Stimulated activated CD4-positive, alpha-beta T cell treated with anti-CD3 and anti-CD28 coated beads, Interleukin-2, amount 100 ng/mL, for 24 hours (primary cell): Measurements from ENCODE around the gene CPED1.
"Not testable (repeated sequence)": the region's sequence is repeated elsewhere in the genome, so short reads cannot be mapped to it uniquely, and the experiment has no call there.

Experiments used
- DNase-seq, 2 donors: peaks; one replicate each; pipeline ENCODE4 v3.0.0-alpha.2; 2020

The CPED1 gene

DNA sequence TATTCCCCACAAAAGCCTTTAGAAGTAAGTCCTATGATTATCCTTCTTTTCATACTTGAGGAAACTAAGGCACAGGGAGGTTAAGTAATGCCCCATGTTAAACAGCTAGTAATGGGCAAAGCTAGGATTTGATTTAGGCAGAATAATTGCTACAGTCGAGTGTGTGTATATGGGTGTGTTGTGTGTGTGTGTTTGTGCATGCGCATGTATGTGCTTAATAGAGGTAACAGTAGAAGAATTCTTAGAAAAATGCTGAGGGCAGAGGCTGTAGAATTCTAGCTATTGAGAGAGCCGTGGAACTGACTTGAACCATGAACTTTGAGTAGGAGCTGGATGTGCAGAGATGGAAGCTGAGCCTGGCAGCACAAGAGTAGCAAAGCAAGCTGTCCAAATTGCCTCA is 208.9 kb downstream of the CPED1 start:
- DNase-seq: no peak

- no peak for DNase-seq
These were observed 210.0 kb downstream of the CPED1 start for GRCh38 chr7:121198502-121198901.

GRCh38 chr7:121202125-121202524 is 213.6 kb downstream of the CPED1 start:
- DNase-seq: no peak

DNA sequence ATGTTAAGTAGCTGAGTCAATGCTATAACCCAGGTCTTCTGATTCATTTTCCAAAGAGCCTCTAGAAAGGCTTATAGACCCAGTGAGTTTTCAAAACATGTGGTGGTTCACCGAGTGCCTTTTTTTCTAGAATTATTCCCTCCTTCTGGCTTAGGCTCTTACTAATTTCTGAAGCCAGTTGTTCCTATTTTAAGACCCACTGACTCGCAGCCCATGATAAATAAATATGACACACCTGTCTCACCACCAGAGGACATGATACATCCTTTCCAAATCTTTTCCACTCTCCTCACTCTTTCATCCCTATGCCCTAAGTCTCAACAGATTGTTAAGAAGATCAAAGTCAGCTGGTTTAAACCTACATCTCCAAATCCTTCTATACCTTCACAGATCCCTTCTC is 214.3 kb downstream of the CPED1 start:
- DNase-seq: no peak

- no peak for DNase-seq
These were observed 216.0 kb downstream of the CPED1 start for GRCh38 chr7:121204537-121204936.

DNA sequence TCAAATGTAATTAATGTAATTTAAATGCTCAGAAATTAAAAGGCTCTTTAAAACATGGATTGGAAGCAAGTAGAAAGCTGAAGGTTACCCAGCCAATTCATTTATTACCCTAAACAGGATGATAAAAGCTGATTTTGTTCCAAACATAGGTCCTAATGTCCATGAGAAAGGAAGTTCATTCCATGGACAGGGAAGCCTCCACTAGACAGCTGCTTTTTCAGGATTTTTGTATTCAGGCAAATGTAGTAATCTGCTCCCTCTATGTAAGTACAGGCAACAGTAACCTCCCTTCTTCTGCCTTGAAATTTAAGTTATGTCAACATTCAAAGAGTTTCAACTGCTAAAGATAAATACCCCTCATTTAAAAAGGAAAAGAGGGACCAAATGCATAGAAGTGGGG is 217.3 kb downstream of the CPED1 start:
- DNase-seq: no peak

- DNase-seq: no peak
These were observed 222.7 kb downstream of the CPED1 start for GRCh38 chr7:121211253-121211652.

DNA sequence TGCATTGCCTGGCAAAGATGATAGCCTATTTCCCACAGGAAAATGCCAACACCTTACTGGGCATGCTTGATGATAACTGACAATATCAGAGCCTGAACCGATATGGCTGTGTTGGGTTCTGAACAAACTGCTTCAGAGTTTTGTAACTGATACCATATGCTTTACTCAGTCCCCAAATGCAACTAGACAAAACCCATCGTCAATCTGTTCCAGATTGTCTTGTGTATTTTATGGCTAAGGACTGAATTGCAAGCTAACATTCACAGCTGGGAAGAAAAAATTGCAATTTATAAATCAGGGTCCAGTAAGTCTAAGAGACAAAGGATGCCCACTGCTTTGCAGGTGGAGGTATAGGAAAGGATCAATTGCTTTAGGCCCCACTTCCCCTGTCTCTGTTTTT is 223.5 kb downstream of the CPED1 start:
- no peak for DNase-seq

DNA sequence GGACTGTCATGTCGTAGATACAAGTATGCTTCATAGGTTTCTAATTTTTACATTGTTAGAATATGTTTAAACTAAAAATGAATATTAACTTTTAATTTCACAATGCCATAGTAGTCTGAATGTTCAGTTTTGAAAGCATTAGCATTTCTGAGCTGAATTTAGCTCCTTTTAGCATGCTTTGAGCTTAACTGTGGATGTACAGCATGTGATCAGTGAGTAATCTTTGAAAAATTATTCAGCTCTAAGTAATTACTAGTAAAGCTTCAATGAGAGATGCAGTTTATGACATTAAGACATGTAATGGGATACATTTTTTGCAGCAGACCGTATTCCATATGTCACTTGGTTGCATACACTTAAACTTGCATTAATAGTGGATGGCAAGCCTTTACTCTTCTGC is 226.1 kb downstream of the CPED1 start:
- no peak for DNase-seq

DNA sequence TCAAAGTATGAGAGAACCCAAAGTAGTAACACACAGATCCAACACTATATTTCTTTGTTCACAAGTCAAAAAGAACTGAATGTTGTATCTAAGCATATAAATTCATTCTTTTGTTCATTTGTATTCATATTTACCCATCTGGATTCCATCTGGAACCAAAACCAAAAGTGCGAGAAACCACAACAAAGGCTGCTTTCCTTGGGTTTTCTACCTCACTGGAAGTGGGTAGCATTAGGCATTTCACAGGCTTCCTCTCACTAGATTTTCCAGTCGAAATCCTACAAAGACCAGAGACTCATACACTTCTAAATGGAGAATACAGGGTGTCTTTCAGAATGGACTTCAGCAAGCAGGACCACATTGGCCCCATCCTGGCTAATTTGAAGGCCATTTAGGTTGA is 230.5 kb downstream of the CPED1 start:
- no peak for DNase-seq

DNA sequence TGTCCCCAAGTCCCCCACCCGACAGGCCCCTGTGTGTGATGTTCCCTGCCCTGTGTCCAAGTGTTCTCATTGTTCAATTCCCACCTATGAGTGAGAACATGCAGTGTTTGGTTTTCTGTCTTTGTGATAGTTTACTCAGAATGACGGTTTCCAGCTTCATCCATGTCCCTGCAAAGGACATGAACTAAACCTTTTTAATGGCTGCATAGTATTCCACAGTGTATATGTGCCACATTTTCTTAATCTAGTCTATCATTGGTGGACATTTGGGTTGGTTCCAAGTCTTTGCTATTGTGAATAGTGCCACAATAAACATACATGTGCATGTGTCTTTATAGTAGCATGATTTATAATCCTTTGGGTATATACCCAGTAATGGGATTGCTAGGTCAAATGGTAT is 232.6 kb downstream of the CPED1 start:
- not testable (repeated sequence) for DNase-seq

- no peak for DNase-seq
These were observed 240.3 kb downstream of the CPED1 start for GRCh38 chr7:121228779-121229178.

DNA sequence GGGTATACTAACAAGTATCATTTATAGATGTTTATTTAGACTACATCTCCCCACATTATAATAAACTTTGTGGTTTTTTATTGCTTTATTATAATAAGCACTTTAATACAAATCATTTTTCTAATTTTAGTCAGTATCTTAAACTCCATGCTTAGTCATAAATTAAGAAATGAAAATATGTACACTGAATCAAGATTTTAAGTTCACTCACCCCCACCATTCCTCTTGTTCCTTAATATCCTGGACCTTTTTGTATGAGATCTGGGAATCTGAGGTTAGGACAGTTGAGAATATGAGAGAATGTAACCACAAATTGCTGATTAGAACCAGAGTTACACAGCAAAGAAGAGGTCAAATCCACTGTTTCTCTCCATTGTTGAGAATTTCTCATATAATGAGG is 246.7 kb downstream of the CPED1 start:
- no peak for DNase-seq

GRCh38 chr7:121237601-121238000 is 249.1 kb downstream of the CPED1 start:
- DNase-seq: no peak

- no peak for DNase-seq
These were observed 255.8 kb downstream of the CPED1 start for GRCh38 chr7:121244120-121244870.

DNA sequence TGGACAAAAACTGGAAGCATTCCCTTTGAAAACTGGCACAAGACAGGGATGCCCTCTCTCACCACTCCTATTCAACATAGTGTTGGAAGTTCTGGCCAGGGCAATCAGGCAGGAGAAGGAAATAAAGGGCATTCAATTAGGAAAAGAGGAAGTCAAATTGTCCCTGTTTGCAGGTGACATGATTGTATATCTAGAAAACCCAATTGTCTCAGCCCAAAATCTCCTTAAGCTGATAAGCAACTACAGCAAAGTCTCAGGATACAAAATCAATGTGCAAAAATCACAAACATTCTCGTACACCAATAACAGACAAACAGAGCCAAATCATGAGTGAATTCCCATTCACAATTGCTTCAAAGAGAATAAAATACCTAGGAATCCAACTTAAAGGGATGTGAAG is 262.9 kb downstream of the CPED1 start:
- not testable (repeated sequence) for DNase-seq

GRCh38 chr7:121252523-121253235 is 264.2 kb downstream of the CPED1 start:
- DNase-seq: not testable (repeated sequence)

- no peak for DNase-seq
These were observed 271.3 kb downstream of the CPED1 start for GRCh38 chr7:121259826-121260225.

DNA sequence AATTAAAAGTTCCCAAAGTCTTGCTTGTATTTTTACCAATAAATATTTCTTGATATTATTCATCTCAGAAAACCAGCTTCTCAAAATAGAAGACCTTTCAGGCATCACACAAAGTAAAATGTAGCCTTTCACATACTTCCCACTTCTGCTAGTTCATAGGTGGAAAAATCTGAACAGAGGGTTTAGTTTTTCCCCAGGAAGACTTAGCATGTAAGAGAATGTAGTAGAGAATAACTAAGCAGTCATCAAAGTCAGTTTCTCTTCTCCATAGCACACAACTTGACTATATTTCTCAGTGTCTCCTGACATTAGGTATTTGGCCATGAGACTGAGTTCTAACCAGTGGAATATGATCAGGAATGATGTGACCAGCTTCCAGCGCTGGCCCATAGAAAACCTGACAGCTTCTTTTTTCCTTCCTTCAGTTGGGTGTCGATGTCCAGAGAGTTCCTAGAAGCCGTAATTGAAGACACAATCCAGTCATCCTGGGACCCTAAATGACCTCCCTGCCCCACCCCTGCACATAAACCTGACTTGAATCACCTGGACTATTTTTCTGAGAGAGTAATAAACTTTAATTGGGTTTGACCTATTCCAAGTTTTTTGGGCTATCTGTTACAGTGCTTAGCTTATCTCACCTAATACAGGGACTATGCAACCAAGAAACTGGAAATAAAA is 272.8 kb downstream of the CPED1 start:
- no peak for DNase-seq

GRCh38 chr7:121262221-121262620 is 273.7 kb downstream of the CPED1 start:
- no peak for DNase-seq

DNA sequence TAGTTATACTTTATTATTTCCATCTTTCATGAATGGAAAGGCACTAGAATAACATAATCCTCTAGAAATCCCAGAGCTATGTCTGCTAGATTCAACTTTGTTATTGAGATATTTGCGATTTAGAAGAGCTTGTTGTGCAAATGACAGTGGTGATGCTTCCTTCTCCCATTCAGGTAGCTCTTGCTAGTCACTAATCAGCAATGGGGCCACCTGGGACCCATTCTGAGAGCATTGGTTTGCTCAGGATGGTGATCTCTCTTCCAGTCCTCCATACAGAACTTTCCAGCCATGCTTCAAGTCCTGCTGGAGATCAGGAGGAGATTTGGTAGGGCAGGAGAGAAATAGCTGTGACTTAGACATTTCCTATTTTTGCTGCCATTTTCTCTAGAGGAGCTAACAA is 274.5 kb downstream of the CPED1 start:
- no peak for DNase-seq

DNA sequence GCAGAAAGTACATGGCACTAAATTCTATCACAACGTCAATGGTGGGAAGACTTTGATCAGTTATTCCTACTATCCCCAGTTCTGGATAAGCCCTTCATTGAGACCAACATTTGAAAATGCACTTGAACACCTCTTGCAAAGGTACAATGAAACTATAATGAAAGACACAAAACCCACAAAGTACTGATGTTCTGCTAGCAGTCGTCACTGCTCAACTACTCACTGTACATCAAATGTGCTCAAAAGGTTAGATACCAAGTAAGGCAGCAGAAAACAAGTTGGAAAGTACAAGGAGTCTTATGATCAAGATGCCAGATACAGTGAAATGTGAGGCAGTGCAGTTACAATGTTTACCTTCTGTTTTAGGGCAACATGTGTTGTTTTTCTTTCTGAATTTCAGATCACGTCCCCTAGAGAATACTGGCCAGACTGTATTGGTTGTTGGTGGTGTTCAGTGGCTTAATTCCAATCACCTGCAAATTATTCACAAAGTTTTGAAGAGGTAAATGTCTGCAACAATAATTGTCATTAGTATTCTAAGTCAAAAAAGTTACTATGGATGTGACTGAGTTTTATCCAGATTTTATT is 277.9 kb downstream of the CPED1 start:
- no peak for DNase-seq

GRCh38 chr7:121267612-121268011 is 279.1 kb downstream of the CPED1 start:
- no peak for DNase-seq

DNA sequence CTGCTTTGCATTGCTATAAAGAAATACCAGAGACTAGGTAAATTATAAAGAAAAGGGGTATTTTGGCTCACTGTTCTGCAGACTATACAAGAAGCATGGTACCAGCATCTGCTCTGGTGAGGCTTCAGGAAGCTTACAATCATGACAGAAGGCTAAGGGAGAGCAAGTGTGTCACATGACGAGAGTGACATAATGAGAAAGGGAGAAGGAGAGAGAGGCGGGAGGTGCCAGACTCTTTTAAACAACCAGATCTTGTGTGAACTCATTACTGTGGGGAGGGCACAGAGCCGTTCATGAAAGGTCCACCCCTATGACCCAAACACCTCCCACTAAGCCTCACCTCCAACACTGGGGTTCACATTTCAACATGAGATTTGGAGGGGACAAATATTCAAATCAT is 281.3 kb downstream of the CPED1 start:
- no peak for DNase-seq
